AG04450 (cell line): ENCODE measurements around the gene IRGQ. TPM values are rescaled to one million over a fixed set of nuclear protein-coding genes. Genes with fewer than 3 reads are reported as not detected.

Experiments used
- CTCF ChIA-PET: fragments of 300-600, 350-600 bp; formaldehyde crosslinking; extraction: SDS; loops from one replicate; lab custom pipeline; 2022; ENCODE audit warnings: antibody characterized with exemption, inconsistent platforms; lab: Charles Lee
- POLR2A ChIA-PET: fragments of 350-600 bp; formaldehyde crosslinking; extraction: SDS; loops from one replicate; lab custom pipeline; 2021; ENCODE audit warnings: antibody characterized with exemption, inconsistent platforms; lab: Yijun Ruan, JAX
- DNase-seq: peaks from one replicate; pipeline ENCODE4 v3.0.0-alpha.2; 2011; ENCODE audit warnings: low read depth, low spot score
- H3K27ac ChIP-seq: one replicate; pipeline ENCODE4 v1.5.1; 2012; ENCODE audit warnings: low read depth, low read length, control low read depth
- H3K27me3 ChIP-seq: one replicate; pipeline ENCODE4 v1.6.0; 2012; ENCODE audit warnings: low read length; ENCODE audit not compliant: control insufficient read depth, insufficient read depth
- H3K4me3 ChIP-seq: 2 replicates; pipeline ENCODE4 v1.5.1; 2011; ENCODE audit warnings: mild to moderate bottlenecking, low read depth, low read length, control low read depth
- H3K9me3 ChIP-seq: 2 replicates; pipeline ENCODE4 v1.5.1; 2012; ENCODE audit warnings: low read length; ENCODE audit not compliant: control insufficient read depth, insufficient read depth
- polyA plus RNA-seq: library from polyadenylated mRNA; depleted of rRNA; stranded (reverse); fragments of >200 nt; gene quantifications from 2 replicates; pipeline ENCODE4 v1.2.3, GENCODE V29; 2011
- TF ChIP-seq, protein P1 (sequence below): IDR thresholded peaks from 2 replicates; pipeline ENCODE4 v1.5.1; 2011; ENCODE audit warnings: low read depth, low read length, control low read depth, inconsistent platforms

The IRGQ gene
- polyA plus RNA-seq, 1 experiment, result 11.2 TPM

DNA sequence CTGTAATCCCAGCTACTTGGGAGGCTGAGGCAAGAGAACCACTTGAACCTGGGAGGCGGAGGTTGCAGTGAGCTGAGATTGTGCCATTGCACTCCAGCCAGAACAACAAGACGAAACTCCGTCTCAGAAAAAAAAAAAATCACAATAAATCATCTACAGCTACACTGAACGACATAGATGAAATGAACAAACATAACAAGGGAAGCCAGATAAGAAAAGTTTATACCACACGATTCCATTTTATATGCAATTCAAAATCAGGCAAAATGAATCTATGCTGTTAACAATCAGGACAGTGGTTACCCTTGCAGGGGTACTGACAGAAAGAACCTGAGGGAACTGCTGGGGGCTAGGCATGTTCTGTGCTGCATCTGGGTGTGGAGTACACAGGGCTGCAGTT lies 26.3 kb downstream of the IRGQ start:
- POLR2A ChIA-PET, result no interaction called here
- CTCF ChIA-PET, result interaction anchor here (2.0 to 2.2 kb wide), 2 partner anchors 14 to 25 kb away, joined by 11 to 17 read pairs; no protein-coding TSS in a partner anchor
- Histone ChIP-seq H3K4me3 (no peak overlapping the region), H3K9me3 (no peaks in the 10 kb centered on the region), H3K27ac (no peak overlapping the region), H3K27me3 (no peaks in the 10 kb centered on the region)
- no peak for DNase-seq
- TF ChIP-seq, protein P1, sequence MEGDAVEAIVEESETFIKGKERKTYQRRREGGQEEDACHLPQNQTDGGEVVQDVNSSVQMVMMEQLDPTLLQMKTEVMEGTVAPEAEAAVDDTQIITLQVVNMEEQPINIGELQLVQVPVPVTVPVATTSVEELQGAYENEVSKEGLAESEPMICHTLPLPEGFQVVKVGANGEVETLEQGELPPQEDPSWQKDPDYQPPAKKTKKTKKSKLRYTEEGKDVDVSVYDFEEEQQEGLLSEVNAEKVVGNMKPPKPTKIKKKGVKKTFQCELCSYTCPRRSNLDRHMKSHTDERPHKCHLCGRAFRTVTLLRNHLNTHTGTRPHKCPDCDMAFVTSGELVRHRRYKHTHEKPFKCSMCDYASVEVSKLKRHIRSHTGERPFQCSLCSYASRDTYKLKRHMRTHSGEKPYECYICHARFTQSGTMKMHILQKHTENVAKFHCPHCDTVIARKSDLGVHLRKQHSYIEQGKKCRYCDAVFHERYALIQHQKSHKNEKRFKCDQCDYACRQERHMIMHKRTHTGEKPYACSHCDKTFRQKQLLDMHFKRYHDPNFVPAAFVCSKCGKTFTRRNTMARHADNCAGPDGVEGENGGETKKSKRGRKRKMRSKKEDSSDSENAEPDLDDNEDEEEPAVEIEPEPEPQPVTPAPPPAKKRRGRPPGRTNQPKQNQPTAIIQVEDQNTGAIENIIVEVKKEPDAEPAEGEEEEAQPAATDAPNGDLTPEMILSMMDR, result no peak

DNA sequence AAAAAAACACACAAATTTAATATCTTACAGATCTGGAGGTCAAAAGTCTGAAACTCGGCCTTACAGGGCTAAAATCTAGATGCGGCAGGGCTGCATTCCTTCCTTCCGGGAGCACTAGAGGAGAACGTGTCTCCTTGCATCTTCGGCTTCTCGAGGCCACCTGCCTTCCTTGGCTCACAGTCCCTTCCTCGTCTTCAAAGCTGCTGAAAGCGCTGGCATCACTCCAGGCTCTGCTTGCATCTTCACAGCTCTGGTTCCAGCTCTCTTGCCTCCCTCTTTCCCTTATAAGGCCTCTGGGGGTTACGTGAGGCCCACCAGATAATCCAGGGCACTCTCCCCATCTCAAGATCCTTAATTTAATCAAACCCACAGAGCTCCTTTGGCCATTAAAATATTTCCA lies 31.1 kb downstream of the IRGQ start:
- TF ChIP-seq, protein P1, result no peak
- Histone ChIP-seq H3K27me3 (no peaks in the 10 kb centered on the region), H3K4me3 (no peak overlapping the region), H3K27ac (no peak overlapping the region), H3K9me3 (no peaks in the 10 kb centered on the region; the same call in 1 of the 2 replicates)
- ChIA-PET POLR2A (no interaction called here), CTCF (interaction anchor here (1.2 to 2.0 kb wide), 3 partner anchors 10 to 30 kb away, joined by 3 to 20 read pairs (median 6); no protein-coding TSS in a partner anchor)
- DNase-seq, result no peak

DNA sequence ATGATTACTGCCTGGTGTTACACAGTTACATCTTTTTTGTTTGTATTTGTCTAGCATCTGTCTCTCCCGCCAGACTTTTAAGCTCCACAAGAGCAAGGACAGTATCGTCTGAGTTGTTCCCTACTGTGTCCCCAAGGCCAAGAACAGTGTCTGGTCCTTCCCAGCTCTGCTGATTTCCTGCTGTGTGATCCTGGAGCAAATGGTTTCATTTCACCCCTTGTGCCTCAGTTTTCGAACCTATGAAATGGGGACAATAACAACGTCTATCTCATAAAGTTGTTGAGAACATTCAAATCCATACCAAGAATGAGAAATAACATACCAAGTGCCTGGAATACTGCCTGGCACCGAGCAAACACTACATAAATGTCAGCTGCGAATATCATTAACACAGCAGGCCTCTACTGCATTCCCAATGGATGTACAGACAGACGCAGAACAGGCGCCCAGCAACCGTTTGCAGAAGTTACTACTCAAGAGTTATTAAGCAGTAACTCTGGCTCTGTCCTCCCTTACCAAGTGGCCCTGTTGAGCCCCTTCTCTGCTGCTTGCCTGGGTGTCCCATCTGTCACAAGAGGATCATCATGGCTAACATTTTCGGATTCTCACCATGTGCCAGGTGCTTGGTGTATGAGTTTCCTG lies 32.0 kb downstream of the IRGQ start:
- TF ChIP-seq, protein P1, result no peak
- DNase-seq, result no peak
- Histone ChIP-seq H3K27ac (peak overlapping the region; percentile 21), H3K9me3 (no peaks in the 10 kb centered on the region; the same call in 1 of the 2 replicates), H3K4me3 (no peak overlapping the region), H3K27me3 (no peaks in the 10 kb centered on the region)
- ChIA-PET POLR2A (no interaction called here), CTCF (interaction anchor here (0.8 to 1.9 kb wide), 2 partner anchors 9 to 45 kb away, joined by 4 to 20 read pairs (median 6); no protein-coding TSS in a partner anchor)

DNA sequence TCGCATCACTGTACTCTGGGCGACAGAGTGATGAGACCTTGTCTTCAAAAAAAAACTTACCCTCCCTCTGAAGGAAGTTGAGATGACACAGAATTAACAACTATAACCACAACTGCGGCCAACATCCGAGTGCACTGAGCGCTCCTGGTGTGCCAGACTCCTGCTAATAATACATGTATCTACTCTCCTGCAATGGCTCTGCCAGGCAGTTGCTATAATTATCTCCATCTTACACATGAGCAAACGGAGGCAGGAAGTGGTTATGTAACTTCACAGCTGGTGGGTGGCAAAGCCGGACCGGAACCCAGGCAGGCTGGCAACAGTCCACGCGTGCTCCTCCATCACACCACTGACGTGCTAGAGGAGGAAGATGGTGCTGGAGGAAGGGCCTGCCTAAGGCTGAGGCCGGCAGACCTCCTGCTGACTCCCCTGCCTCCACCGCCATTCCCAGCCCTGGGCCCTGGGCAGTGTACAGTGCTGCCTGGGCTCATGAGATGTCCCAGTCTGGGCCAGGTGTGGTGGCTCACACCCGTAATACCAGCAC lies 33.2 kb downstream of the IRGQ start:
- Histone ChIP-seq H3K27me3 (no peaks in the 10 kb centered on the region), H3K27ac (peak overlapping the region; percentile 11), H3K4me3 (no peak overlapping the region), H3K9me3 (no peaks in the 10 kb centered on the region; the same call in 1 of the 2 replicates)
- peak; percentile 20 for DNase-seq
- TF ChIP-seq, protein P1, result no peak
- CTCF ChIA-PET, result interaction anchor here (0.5 kb wide), 1 partner anchor 45 kb away, joined by 3 read pairs; no protein-coding TSS in a partner anchor
- POLR2A ChIA-PET, result no interaction called here

DNA sequence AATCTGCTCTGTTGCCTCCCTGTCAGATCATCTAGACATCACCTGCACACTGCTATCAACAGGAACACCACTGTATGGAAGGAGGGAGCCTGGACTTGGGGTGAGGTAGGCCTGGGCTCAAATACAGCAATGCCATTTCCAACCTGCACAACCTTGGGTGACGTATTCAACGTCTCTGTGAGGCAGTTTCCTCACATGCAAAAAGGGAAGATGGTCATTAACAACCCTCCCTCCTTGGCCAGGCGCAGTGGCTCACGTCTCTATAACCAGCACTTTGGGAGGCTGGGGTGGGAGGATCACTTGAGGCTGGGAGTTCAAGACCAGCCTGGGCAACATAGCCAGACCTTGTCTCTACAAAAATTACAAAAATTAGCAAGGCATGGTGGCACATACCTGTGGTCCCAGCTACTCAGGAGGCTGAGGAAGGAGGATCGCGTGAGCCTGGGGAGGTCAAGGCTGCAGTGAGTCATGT lies 33.7 kb downstream of the IRGQ start:
- Histone ChIP-seq H3K27me3 (no peaks in the 10 kb centered on the region), H3K4me3 (no peak overlapping the region), H3K9me3 (no peaks in the 10 kb centered on the region; the same call in 1 of the 2 replicates), H3K27ac (no peak overlapping the region)
- ChIA-PET CTCF (no interaction called here), POLR2A (no interaction called here)
- TF ChIP-seq, protein P1, result no peak
- DNase-seq, result no peak
